GM23338 (cell line): ENCODE results near the gene CAD. TPM values are rescaled to one million over a fixed set of nuclear protein-coding genes. Genes with fewer than 3 reads are reported as not detected.

ENCODE experiments used
- ATAC-seq: fragments of 200-7000 bp; cut with Tn5 transposase; 3 replicates; pipeline ENCODE4 v1.9.1; 2020
- DNase-seq: peaks from one replicate; pipeline ENCODE4 v3.0.0-alpha.2; 2015; ENCODE audit warnings: low spot score
- H2AFZ ChIP-seq: fragments of 200-600 bp; sonication (generic); 2 replicates; pipeline ENCODE4 v1.8.0; 2016; ENCODE audit warnings: antibody characterized with exemption, mild to moderate bottlenecking, moderate library complexity
- H3F3A ChIP-seq: fragments of 200-600 bp; sonication (generic); replicated peaks from 2 replicates; pipeline ENCODE4 v1.8.0; 2017; ENCODE audit warnings: antibody characterized with exemption, mixed run types, low read depth
- H3K27ac ChIP-seq: fragments of 200-600 bp; sonication (generic); 2 replicates; pipeline ENCODE4 v1.6.1; 2016; ENCODE audit warnings: low read depth
- H3K27me3 ChIP-seq: fragments of 200-600 bp; sonication (generic); 2 replicates; pipeline ENCODE4 v1.8.0; 2016; ENCODE audit warnings: mild to moderate bottlenecking, mixed run types, moderate library complexity; ENCODE audit not compliant: insufficient read depth
- H3K36me3 ChIP-seq: fragments of 200-600 bp; sonication (generic); 2 replicates; pipeline ENCODE4 v1.8.0; 2016; ENCODE audit warnings: mild to moderate bottlenecking; ENCODE audit not compliant: insufficient read depth
- H3K4me1 ChIP-seq: fragments of 200-600 bp; sonication (generic); 2 replicates; pipeline ENCODE4 v1.8.0; 2016; ENCODE audit warnings: mild to moderate bottlenecking, moderate library complexity; ENCODE audit not compliant: insufficient read depth
- H3K4me2 ChIP-seq: fragments of 200-600 bp; sonication (generic); 2 replicates; pipeline ENCODE4 v1.7.1; 2017; ENCODE audit warnings: mixed run types
- H3K4me3 ChIP-seq: fragments of 200-600 bp; sonication (generic); 2 replicates; pipeline ENCODE4 v1.6.1; 2016; ENCODE audit warnings: mixed run types
- H3K79me2 ChIP-seq: fragments of 200-600 bp; sonication (generic); replicated peaks from 2 replicates; pipeline ENCODE4 v1.8.0; 2017; ENCODE audit warnings: mild to moderate bottlenecking; ENCODE audit not compliant: insufficient read depth
- H3K9me2 ChIP-seq: fragments of 200-600 bp; sonication (generic); 2 replicates; pipeline ENCODE4 v1.8.0; 2017; ENCODE audit not compliant: insufficient read depth
- H4K20me1 ChIP-seq: fragments of 200-600 bp; sonication (generic); replicated peaks from 2 replicates; pipeline ENCODE4 v1.8.0; 2017; ENCODE audit warnings: mild to moderate bottlenecking; ENCODE audit not compliant: insufficient read depth
- H3K27ac Mint-ChIP-seq: 2 replicates; pipeline ENCODE4 v1.8.0; 2020; ENCODE audit warnings: inconsistent platforms, mild to moderate bottlenecking, moderate library complexity, mixed read lengths
- H3K27me3 Mint-ChIP-seq: 3 replicates; pipeline ENCODE4 v1.8.0; 2022; ENCODE audit warnings: low read depth, mild to moderate bottlenecking, moderate library complexity, mixed read lengths, inconsistent platforms; ENCODE audit not compliant: insufficient read depth, poor library complexity
- H3K36me3 Mint-ChIP-seq: 3 replicates; pipeline ENCODE4 v1.8.0; 2021; ENCODE audit warnings: low read depth, mild to moderate bottlenecking, inconsistent platforms, moderate library complexity, mixed read lengths
- H3K4me1 Mint-ChIP-seq: 3 replicates; pipeline ENCODE4 v1.8.0; 2020; ENCODE audit warnings: mild to moderate bottlenecking, inconsistent platforms, mixed read lengths
- H3K4me3 Mint-ChIP-seq: 3 replicates; pipeline ENCODE4 v1.8.0; 2021; ENCODE audit warnings: moderate library complexity, mild to moderate bottlenecking, inconsistent platforms, mixed read lengths
- H3K9me3 Mint-ChIP-seq: 3 replicates; pipeline ENCODE4 v1.8.0; 2020; ENCODE audit warnings: moderate library complexity, mild to moderate bottlenecking, inconsistent platforms, mixed read lengths
- CREB1 ChIP-seq: fragments of 250-450 bp; sonication (Bioruptor Pico); IDR thresholded peaks from 2 replicates; pipeline ENCODE4 v1.5.0; 2020; ENCODE audit warnings: low read depth, mild to moderate bottlenecking, moderate library complexity
- EZH2 ChIP-seq: fragments of 200-600 bp; sonication (generic); IDR thresholded peaks from one replicate; pipeline ENCODE4 v1.8.0; 2017; ENCODE audit warnings: antibody characterized with exemption, mild to moderate bottlenecking, low read depth; ENCODE audit not compliant: unreplicated experiment
- EZH2phosphoT487 ChIP-seq: fragments of 200-600 bp; sonication (generic); IDR thresholded peaks from one replicate; pipeline ENCODE4 v1.8.1; 2018; ENCODE audit warnings: antibody characterized with exemption; ENCODE audit not compliant: unreplicated experiment
- JUNB ChIP-seq: IDR thresholded peaks from one replicate; pipeline ENCODE4 v1.6.1; 2016; ENCODE audit warnings: antibody characterized with exemption; ENCODE audit not compliant: unreplicated experiment
- STAT1 ChIP-seq: IDR thresholded peaks from one replicate; pipeline ENCODE4 v1.6.1; 2016; ENCODE audit warnings: antibody characterized with exemption; ENCODE audit not compliant: unreplicated experiment
- ZNF114 ChIP-seq: fragments of 250-450 bp; sonication (Bioruptor Pico); IDR thresholded peaks from 2 replicates; pipeline ENCODE4 v1.5.0; 2020; ENCODE audit warnings: mild to moderate bottlenecking, moderate library complexity
- ZNF331 ChIP-seq: fragments of 250-450 bp; sonication (Bioruptor Pico); IDR thresholded peaks from 2 replicates; pipeline ENCODE4 v1.5.0; 2020; ENCODE audit warnings: low read depth, mild to moderate bottlenecking, moderate library complexity
- polyA plus RNA-seq: library from polyadenylated mRNA; unstranded; fragments of >200 nt; fragmentation: Nextera tagmentation; extraction: Ambion mirVana; gene quantifications from 2 replicates; pipeline ENCODE4 v1.2.1, GENCODE V29; 2016
- total RNA-seq: library from RNA; depleted of rRNA; stranded (reverse); fragments of >200 nt; shearing (Covaris generic); gene quantifications from 2 replicates; pipeline ENCODE4 v1.2.3, GENCODE V29; 2014
- TF ChIP-seq, protein P1 (sequence below): IDR thresholded peaks from one replicate; pipeline ENCODE4 v1.6.1; 2018; ENCODE audit warnings: antibody characterized with exemption; ENCODE audit not compliant: unreplicated experiment

The CAD gene
- total and polyA plus RNA-seq, 2 experiments from 2014 or later: 38.1 to 147 TPM

DNA sequence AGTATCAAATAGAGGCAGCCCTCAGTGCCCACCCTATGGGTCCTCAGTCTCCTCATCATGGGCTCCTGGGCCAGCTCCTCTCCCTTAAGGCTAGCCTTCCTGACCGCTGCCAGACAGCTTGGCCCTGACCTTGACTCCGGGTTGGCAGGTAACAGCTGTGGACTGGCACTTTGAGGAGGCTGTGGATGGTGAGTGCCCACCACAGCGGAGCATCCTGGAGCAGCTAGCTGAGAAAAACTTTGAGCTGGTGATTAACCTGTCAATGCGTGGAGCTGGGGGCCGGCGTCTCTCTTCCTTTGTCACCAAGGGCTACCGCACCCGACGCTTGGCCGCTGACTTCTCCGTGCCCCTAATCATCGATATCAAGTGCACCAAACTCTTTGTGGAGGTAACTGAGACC, 19.0 kb downstream of the CAD start (continued):
- no peak for TF ChIP-seq JUNB

DNA sequence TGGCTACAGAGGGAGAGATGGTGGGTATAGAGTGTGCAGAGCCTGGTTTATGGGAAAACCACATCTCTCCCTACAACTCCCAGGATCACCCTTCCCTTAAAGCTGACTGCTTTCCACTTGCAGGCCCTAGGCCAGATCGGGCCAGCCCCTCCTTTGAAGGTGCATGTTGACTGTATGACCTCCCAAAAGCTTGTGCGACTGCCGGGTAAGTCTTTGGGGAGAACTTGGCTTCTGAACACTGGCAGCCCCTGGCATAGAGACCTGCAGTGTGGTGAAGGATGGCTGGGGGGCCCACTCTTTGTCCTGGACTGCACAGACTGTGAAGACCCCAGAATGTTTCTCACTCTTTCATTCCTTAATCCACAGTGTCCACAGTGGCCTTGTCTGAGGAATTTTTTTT, 19.5 kb downstream of the CAD start:
- Mint-ChIP-seq H3K27ac (no peak overlapping the region), H3K4me1 (no peaks in the 10 kb centered on the region), H3K27me3 (peaks cover 26% of the 10 kb centered on the region), H3K36me3 (peaks cover 99% of the 10 kb centered on the region), H3K9me3 (no peaks in the 10 kb centered on the region), H3K4me3 (no peak overlapping the region)
- ATAC-seq (no peak), DNase-seq (no peak)
- no peaks in the 10 kb centered on the region; the same call in 1 of the 2 replicates for H4K20me1 ChIP-seq
- H3K79me2 ChIP-seq: no peaks in the 10 kb centered on the region
- H2AFZ ChIP-seq: no peak overlapping the region
- no peaks in the 10 kb centered on the region for H3K4me1 ChIP-seq
- TF ChIP-seq ZNF331 (CRISPR knock-in tag): no peak
- TF ChIP-seq ZNF114 (CRISPR knock-in tag): no peak
- TF ChIP-seq, protein P1, sequence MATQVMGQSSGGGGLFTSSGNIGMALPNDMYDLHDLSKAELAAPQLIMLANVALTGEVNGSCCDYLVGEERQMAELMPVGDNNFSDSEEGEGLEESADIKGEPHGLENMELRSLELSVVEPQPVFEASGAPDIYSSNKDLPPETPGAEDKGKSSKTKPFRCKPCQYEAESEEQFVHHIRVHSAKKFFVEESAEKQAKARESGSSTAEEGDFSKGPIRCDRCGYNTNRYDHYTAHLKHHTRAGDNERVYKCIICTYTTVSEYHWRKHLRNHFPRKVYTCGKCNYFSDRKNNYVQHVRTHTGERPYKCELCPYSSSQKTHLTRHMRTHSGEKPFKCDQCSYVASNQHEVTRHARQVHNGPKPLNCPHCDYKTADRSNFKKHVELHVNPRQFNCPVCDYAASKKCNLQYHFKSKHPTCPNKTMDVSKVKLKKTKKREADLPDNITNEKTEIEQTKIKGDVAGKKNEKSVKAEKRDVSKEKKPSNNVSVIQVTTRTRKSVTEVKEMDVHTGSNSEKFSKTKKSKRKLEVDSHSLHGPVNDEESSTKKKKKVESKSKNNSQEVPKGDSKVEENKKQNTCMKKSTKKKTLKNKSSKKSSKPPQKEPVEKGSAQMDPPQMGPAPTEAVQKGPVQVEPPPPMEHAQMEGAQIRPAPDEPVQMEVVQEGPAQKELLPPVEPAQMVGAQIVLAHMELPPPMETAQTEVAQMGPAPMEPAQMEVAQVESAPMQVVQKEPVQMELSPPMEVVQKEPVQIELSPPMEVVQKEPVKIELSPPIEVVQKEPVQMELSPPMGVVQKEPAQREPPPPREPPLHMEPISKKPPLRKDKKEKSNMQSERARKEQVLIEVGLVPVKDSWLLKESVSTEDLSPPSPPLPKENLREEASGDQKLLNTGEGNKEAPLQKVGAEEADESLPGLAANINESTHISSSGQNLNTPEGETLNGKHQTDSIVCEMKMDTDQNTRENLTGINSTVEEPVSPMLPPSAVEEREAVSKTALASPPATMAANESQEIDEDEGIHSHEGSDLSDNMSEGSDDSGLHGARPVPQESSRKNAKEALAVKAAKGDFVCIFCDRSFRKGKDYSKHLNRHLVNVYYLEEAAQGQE: no peak
- TF ChIP-seq CREB1: no peak
- TF ChIP-seq EZH2: no peak
- TF ChIP-seq STAT1: no peak
- TF ChIP-seq EZH2phosphoT487: no peak
- no peaks in the 10 kb centered on the region for H3F3A ChIP-seq
- no peak overlapping the region for H3K4me3 ChIP-seq
- H3K27me3 ChIP-seq: no peaks in the 10 kb centered on the region
- H3K9me2 ChIP-seq: no peaks in the 10 kb centered on the region
- H3K36me3 ChIP-seq: peaks cover 83% of the 10 kb centered on the region
- no peak overlapping the region for H3K4me2 ChIP-seq
- H3K27ac ChIP-seq: no peak overlapping the region

DNA sequence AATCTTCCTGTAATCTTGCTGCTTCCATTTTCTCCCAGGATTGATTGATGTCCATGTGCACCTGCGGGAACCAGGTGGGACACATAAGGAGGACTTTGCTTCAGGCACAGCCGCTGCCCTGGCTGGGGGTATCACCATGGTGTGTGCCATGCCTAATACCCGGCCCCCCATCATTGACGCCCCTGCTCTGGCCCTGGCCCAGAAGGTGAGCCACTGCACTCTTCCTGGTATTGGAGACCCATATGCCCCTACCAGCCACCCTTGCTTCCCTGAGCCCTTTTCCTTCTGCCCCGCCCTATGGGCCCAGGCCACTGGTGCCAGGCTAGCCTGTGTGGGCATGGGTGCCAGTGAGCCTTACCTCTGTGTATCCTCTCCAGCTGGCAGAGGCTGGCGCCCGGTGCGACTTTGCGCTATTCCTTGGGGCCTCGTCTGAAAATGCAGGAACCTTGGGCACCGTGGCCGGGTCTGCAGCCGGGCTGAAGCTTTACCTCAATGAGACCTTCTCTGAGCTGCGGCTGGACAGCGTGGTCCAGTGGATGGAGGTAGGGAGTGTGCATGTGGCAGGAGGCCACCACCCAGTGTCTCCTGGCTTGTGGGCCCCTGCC, 20.3 kb downstream of the CAD start:
- no peaks in the 10 kb centered on the region for H3K9me3 Mint-ChIP-seq
- no peaks in the 10 kb centered on the region for H3K9me2 ChIP-seq
- H3K4me1 Mint-ChIP-seq: no peaks in the 10 kb centered on the region
- H3K4me3 ChIP-seq: no peak overlapping the region
- H3K4me2 ChIP-seq: no peak overlapping the region
- H3K36me3 Mint-ChIP-seq: peaks cover 100% of the 10 kb centered on the region
- no peak overlapping the region for H3K4me3 Mint-ChIP-seq
- no peak overlapping the region for H2AFZ ChIP-seq
- no peaks in the 10 kb centered on the region for H3F3A ChIP-seq
- H3K27ac ChIP-seq: no peak overlapping the region
- H3K27me3 ChIP-seq: no peaks in the 10 kb centered on the region
- DNase-seq (no peak), ATAC-seq (no peak)
- peaks cover 26% of the 10 kb centered on the region for H3K27me3 Mint-ChIP-seq
- no peak overlapping the region for H3K27ac Mint-ChIP-seq
- H3K36me3 ChIP-seq: peaks cover 75% of the 10 kb centered on the region
- TF ChIP-seq CREB1: no peak
- H3K4me1 ChIP-seq: no peaks in the 10 kb centered on the region
- no peaks in the 10 kb centered on the region; the same call in 1 of the 2 replicates for H4K20me1 ChIP-seq
- no peaks in the 10 kb centered on the region for H3K79me2 ChIP-seq
